ENCODE results near the gene PREPL. TPM values are rescaled to one million over a fixed set of nuclear protein-coding genes. Genes with fewer than 3 reads are reported as not detected.

The PREPL gene
- total and polyA plus RNA-seq, 2 donors (not counting 1 experiment from before 2014, with no cell fraction given) = 5.5 to 34.0 TPM

DNA sequence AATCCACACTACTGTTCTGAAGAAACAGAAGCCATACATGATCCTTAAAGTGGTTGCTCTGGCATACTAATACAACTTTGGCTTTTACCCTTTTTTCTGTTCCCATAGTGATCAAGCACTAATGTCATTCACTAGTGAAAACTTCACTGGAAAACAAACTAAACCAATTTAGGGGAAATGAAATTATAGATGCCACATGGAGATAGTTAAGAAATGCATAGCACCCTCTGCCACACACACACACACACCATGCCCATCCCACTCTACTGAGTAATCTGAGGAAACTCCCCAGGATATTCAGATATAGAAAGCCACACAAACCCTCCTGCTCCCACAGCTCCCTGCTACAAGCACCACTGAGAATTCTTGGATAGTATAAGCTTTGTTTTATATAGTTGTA is 46.9 kb downstream of the PREPL start:
- H3K27me3 ChIP-seq (replicated peaks in 1 of 4; ENCODE audit: control extremely low read depth in 1 of 4, control insufficient read depth in 3 of 4, insufficient read depth in 4 of 4, low read length in 3 of 4) = no peaks in the 10 kb centered on the region
- H3K4me3 Mint-ChIP-seq = no peak overlapping the region
- POLR2A ChIA-PET = no interaction called here
- no peak for DNase-seq
- H2AFZ ChIP-seq (ENCODE audit: insufficient read depth, low read depth, low read length, poor library complexity, severe bottlenecking) = no peak overlapping the region
- H3K36me3 ChIP-seq (replicated peaks in 1 of 2; ENCODE audit: control extremely low read depth in 1 of 2, control insufficient read depth in 1 of 2, extremely low read depth in 1 of 2, insufficient read depth in 2 of 2, low read length in 1 of 2) = peaks cover 2 to 10% of the 10 kb centered on the region in 2 experiments
- H3K9me3 Mint-ChIP-seq (ENCODE audit: insufficient read depth) = peaks cover 8% of the 10 kb centered on the region
- H3K79me2 ChIP-seq (ENCODE audit: control insufficient read depth, insufficient read depth, low read length) = no peaks in the 10 kb centered on the region
- intact Hi-C loops (cut with micrococcal nuclease) = no loop called here
- H3K4me1 ChIP-seq (ENCODE audit: control insufficient read depth in 2 of 2, insufficient read depth in 2 of 2, low read length in 2 of 2) = no peaks in the 10 kb centered on the region
- peaks cover 5 to 24% (median 12%) of the 10 kb centered on the region in 3 donors for H3K9me3 ChIP-seq (ENCODE audit: control extremely low read depth in 1 of 3, control insufficient read depth in 2 of 3, insufficient read depth in 1 of 3, low read length in 2 of 3)
- no peak overlapping the region for H3K4me2 ChIP-seq (replicated peaks; ENCODE audit: low read depth, low read length, poor library complexity, severe bottlenecking)
- no peak overlapping the region for H3K9ac ChIP-seq (ENCODE audit: low read length)
- no peak overlapping the region for H3K4me3 ChIP-seq (ENCODE audit: control extremely low read depth in 1 of 5, extremely low read depth in 1 of 5, insufficient read depth in 1 of 5, low read depth in 2 of 5, low read length in 4 of 5)
- TF ChIP-seq EZH2 (IDR thresholded peaks at IDR 0.05; ENCODE audit: borderline replicate concordance, insufficient read depth, low read depth, low read length, poor library complexity, severe bottlenecking) = no peak
- TF ChIP-seq, protein P1, sequence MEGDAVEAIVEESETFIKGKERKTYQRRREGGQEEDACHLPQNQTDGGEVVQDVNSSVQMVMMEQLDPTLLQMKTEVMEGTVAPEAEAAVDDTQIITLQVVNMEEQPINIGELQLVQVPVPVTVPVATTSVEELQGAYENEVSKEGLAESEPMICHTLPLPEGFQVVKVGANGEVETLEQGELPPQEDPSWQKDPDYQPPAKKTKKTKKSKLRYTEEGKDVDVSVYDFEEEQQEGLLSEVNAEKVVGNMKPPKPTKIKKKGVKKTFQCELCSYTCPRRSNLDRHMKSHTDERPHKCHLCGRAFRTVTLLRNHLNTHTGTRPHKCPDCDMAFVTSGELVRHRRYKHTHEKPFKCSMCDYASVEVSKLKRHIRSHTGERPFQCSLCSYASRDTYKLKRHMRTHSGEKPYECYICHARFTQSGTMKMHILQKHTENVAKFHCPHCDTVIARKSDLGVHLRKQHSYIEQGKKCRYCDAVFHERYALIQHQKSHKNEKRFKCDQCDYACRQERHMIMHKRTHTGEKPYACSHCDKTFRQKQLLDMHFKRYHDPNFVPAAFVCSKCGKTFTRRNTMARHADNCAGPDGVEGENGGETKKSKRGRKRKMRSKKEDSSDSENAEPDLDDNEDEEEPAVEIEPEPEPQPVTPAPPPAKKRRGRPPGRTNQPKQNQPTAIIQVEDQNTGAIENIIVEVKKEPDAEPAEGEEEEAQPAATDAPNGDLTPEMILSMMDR (IDR thresholded peaks at IDR 0.05) = no peak
- no peak overlapping the region for H3K27ac ChIP-seq (ENCODE audit: low read length in 2 of 2)
- no peaks in the 10 kb centered on the region for H4K20me1 ChIP-seq (ENCODE audit: control insufficient read depth, insufficient read depth, low read length, poor library complexity, severe bottlenecking)
- H3K27ac Mint-ChIP-seq = no peak overlapping the region
- no peak for ATAC-seq (ENCODE audit: low read depth)
- CTCF ChIA-PET = no interaction called here
- H3K4me1 Mint-ChIP-seq = no peaks in the 10 kb centered on the region
- H3K27me3 Mint-ChIP-seq = no peaks in the 10 kb centered on the region

GRCh38 chr2:44310287-44310686 is 51.0 kb downstream of the PREPL start:
- ChIA-PET CTCF (no interaction called here), POLR2A (no interaction called here)
- peaks cover 2 to 6% of the 10 kb centered on the region in 2 experiments for H3K36me3 ChIP-seq (replicated peaks in 1 of 2; ENCODE audit: control extremely low read depth in 1 of 2, control insufficient read depth in 1 of 2, extremely low read depth in 1 of 2, insufficient read depth in 2 of 2, low read length in 1 of 2)
- H3K4me2 ChIP-seq (replicated peaks; ENCODE audit: low read depth, low read length, poor library complexity, severe bottlenecking) = no peak overlapping the region
- no peak overlapping the region for H3K9ac ChIP-seq (ENCODE audit: low read length)
- no peak overlapping the region for H3K4me3 ChIP-seq (ENCODE audit: control extremely low read depth in 1 of 5, extremely low read depth in 1 of 5, insufficient read depth in 1 of 5, low read depth in 2 of 5, low read length in 4 of 5)
- WGBS (ENCODE audit: insufficient coverage) = no CpG with 5 or more reads among the region's 1 CpG
- no peak overlapping the region for H3K4me3 Mint-ChIP-seq
- DNase-seq (no peak), ATAC-seq (ENCODE audit: low read depth) (no peak)
- H2AFZ ChIP-seq (ENCODE audit: insufficient read depth, low read depth, low read length, poor library complexity, severe bottlenecking) = no peak overlapping the region
- H3K27ac Mint-ChIP-seq = no peak overlapping the region
- no peaks in the 10 kb centered on the region for H3K27me3 Mint-ChIP-seq
- no peaks in the 10 kb centered on the region for H4K20me1 ChIP-seq (ENCODE audit: control insufficient read depth, insufficient read depth, low read length, poor library complexity, severe bottlenecking)
- no peak for TF ChIP-seq EZH2 (IDR thresholded peaks at IDR 0.05; ENCODE audit: borderline replicate concordance, insufficient read depth, low read depth, low read length, poor library complexity, severe bottlenecking)
- TF ChIP-seq, protein P1 (IDR thresholded peaks at IDR 0.05) = no peak
- H3K9me3 ChIP-seq (ENCODE audit: control extremely low read depth in 1 of 3, control insufficient read depth in 2 of 3, insufficient read depth in 1 of 3, low read length in 2 of 3) = peaks cover 5 to 28% (median 17%) of the 10 kb centered on the region in 3 donors
- no peaks in the 10 kb centered on the region for H3K4me1 Mint-ChIP-seq
- peaks cover 13% of the 10 kb centered on the region for H3K9me3 Mint-ChIP-seq (ENCODE audit: insufficient read depth)
- intact Hi-C loops (cut with micrococcal nuclease) = no loop called here
- H3K27ac ChIP-seq (ENCODE audit: low read length in 2 of 2) = no peak overlapping the region
- no peaks in the 10 kb centered on the region for H3K79me2 ChIP-seq (ENCODE audit: control insufficient read depth, insufficient read depth, low read length)
- H3K27me3 ChIP-seq (replicated peaks in 1 of 4; ENCODE audit: control extremely low read depth in 1 of 4, control insufficient read depth in 3 of 4, insufficient read depth in 4 of 4, low read length in 3 of 4) = no peaks in the 10 kb centered on the region
- H3K4me1 ChIP-seq (ENCODE audit: control insufficient read depth in 2 of 2, insufficient read depth in 2 of 2, low read length in 2 of 2) = no peaks in the 10 kb centered on the region

Measured in B cell (primary cell).